SIG-M5 (cell line): ENCODE results near the gene POLR1A.

ENCODE experiments used
- DNase-seq: peaks from one replicate; lab custom pipeline; 2025; lab: John Stamatoyannopoulos, UW

POLR1A gene

DNA sequence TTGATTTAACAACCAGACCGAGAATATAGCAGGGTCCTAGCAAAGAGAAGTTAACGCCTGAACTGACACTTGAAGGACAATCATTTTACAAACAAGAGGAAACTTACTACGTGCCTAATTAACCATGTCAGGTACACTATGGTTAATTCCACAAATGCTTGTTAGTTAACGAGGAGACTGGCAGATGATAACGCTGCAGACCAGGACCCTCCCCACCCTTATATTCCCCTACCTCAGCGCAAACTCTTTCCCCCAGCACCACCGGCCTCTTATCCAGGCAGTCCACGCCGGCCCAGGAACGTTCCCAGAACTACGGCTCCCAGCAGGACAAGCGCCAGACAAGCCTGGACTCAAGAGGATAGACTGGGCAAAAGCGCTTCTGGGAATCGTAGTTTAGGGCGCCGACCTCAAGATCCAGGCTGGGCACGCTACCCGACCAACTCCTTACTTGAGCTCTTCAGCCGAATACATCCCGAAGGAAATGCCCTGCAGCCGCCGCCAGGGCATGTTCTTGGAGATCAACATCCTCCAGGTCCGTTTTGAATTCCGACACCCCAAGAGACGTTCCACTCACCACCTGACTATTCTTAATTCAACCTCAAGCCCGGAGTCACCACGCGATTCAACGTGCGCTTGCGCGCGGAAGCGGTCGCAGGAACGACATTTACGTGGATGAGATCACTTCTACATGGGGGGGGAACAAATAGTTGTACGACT lies at the start of gene POLR1A:
Gene POLR1A, minus strand, starts transcription at position 635 of the 717 bp plus-strand sequence. Its CDS starts 110 bp downstream, at position 525.
- DNase-seq: peak; percentile 85

- no peak for DNase-seq
Observed at GRCh38 chr2:86150502-86150901, 44.8 kb upstream of the POLR1A start.

DNA sequence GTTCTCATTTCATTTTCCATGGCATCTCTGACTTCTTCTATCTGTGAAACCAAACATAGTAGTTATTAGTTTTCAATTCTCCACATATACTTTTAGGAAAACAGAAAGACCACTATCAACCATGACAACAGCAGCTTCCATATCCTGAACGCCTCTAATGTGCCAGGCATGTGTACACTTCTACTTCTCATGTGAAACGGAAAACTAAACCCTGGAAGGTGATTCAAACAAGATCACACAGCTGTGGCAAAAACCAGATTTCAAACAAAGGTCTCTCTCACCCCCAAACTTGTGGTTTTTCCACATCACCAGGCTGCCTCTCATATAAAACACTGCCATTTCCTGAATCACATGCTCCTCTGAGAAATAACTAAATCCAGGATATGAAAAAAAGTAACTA lies 42.1 kb upstream of the POLR1A start:
- no peak for DNase-seq

DNA sequence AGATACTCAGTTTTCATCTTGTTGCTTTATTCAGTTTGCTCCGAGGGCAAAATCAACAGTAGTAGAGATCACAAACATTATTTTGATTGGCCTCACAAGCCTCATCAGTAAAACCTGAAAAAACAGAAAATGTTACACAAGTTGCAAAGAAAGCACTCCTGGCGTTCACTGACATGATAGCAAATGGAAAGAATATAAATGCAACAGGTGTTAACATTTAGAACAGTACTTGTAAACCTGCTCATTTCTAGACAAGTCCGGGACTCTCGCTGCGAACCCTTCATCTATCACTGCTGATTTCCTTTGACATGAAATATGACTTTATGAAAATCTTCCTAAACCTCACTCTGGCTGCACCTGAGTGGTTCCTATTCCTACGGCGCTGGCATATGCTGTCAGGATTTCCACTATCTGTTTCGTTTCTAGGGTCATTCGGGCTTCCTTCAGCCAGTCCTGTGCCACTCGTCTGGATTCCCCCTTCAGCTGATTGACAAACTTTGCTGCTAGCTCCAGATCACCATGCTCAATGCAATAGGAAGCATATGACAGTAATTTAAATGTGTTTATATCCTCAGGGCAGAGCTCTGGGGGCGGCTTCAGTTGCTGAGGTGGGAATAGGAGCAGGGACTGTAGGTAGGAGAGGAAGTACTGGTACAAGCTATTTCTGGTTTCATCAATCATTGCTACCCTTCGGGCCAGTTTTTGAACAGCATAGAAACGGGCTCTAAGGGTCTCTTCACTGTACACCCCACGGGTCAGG lies 38.4 kb upstream of the POLR1A start:
- DNase-seq: no peak

DNA sequence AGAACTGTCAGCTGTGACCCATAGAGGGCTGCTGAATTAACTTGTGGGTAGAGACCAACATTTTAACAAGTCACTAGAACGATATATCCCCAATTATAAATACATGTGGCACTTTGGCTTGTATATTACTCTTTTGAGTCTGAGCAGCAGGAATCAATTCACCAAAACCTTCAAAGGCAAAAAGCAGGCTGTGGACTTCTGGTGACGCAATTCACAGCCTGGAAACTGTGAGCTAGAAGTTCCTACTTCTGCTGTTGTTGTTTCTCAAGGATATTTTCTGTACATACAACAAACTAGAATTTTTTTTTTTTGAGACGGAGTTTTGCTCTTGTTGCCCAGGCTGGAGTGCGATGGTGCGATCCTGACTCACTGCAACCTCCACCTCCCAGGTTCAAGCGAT lies 37.6 kb upstream of the POLR1A start:
- no peak for DNase-seq

DNA sequence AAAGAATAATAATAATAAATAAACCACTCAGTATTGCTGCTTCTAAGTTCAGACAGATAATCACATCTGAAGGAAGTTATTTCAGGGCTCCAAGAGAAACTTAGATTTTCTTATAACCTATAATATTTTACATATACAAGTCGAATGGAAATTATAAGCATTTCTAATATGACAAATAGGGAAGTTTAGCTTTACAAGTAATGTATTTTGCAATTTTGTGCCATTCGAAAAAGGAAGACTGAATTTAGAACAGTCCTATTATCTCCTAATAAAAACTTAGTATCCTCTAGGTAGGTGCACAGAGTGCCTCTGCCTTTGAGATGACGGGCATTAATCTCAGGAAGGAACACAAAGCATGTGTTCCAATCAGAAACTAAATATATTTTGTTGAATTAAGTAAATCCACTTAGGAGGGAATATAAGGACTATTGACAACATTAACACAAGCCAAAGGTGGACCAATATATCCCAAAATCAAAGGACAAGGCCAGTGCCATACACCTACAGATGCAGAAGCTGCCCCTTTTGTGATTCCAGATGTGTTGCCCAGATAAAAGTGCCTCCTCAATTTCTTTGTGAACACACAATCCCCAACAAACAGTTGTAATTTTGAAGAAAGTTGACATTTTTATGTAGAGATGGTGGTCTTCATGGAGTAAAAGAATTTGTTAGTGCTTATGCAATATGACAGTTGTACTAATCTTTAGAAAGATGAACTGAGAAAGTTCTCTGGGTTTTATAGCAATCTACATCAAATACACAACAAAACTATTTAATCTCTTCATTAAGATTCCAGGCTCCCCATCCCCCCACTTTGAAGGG lies 37.0 kb upstream of the POLR1A start:
- no peak for DNase-seq

DNA sequence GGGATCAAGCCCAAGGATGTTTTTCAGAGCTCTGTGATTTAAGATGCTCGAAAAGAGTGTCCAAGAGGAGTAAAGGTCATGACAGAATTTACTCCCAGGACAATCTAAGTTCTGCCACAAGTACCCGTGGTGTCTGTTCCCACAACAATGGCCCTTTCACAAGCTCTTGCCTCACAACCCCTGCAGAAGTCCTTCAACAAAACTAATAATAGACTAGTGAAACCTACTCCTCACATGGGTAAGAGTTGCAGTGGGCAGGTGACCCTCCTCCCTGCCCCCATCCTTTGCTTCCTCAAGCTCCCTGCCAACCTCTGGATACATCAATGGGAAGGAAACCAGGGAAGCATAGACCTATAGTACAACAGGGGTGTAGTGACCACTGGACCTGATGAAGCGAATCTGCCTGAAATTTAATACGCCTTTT lies 35.3 kb upstream of the POLR1A start:
- DNase-seq: no peak

DNA sequence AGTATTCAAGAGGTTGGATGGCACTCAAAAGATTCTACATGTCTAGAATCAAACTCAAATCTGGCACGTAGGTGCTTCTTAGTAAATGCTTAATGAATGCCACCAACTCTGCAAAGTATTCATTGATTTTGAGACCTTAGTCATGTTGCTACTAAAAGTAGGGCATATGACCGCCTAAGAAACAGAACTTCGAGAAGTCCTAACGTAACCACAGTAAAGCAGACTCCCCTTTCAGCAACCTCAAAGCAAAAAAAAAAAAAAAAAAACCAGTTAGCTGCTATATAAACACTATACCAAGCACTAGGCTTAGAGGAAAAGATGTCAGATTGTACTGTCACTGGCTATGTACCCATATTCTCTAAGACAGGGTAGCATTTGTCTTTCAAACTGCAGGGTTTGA lies 34.3 kb upstream of the POLR1A start:
- no peak for DNase-seq

GRCh38 chr2:86138736-86139625 lies 33.3 kb upstream of the POLR1A start:
- DNase-seq: no peak

GRCh38 chr2:86136141-86136540 lies 30.5 kb upstream of the POLR1A start:
- DNase-seq: no peak

GRCh38 chr2:86135653-86136052 lies 30.0 kb upstream of the POLR1A start:
- no peak for DNase-seq

- no peak for DNase-seq
Observed at GRCh38 chr2:86134709-86135108, 29.0 kb upstream of the POLR1A start.

DNA sequence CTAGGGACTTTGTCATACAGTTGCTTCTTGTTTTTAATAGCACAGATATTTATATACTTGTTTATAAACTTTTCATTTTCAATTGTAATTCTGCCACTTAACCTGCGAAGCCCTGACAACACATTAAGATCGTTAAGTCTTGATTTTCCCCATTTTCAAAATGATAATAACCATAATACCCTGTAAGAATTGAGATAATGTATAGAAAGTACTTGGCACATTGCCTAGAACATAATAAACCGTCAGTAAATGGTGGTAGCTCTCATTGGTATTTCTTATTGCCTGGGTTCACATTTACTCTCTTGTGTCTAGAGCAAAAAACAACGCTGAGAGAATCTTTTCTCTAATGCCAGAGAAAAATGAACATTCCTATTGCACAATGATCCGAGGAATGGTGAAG lies 19.0 kb upstream of the POLR1A start:
- no peak for DNase-seq

GRCh38 chr2:86123328-86123925 lies 17.7 kb upstream of the POLR1A start:
- DNase-seq: no peak

GRCh38 chr2:86118130-86118529 lies 12.4 kb upstream of the POLR1A start:
- DNase-seq: no peak

- no peak for DNase-seq
Observed at GRCh38 chr2:86107031-86107430, 1.3 kb upstream of the POLR1A start.

DNA sequence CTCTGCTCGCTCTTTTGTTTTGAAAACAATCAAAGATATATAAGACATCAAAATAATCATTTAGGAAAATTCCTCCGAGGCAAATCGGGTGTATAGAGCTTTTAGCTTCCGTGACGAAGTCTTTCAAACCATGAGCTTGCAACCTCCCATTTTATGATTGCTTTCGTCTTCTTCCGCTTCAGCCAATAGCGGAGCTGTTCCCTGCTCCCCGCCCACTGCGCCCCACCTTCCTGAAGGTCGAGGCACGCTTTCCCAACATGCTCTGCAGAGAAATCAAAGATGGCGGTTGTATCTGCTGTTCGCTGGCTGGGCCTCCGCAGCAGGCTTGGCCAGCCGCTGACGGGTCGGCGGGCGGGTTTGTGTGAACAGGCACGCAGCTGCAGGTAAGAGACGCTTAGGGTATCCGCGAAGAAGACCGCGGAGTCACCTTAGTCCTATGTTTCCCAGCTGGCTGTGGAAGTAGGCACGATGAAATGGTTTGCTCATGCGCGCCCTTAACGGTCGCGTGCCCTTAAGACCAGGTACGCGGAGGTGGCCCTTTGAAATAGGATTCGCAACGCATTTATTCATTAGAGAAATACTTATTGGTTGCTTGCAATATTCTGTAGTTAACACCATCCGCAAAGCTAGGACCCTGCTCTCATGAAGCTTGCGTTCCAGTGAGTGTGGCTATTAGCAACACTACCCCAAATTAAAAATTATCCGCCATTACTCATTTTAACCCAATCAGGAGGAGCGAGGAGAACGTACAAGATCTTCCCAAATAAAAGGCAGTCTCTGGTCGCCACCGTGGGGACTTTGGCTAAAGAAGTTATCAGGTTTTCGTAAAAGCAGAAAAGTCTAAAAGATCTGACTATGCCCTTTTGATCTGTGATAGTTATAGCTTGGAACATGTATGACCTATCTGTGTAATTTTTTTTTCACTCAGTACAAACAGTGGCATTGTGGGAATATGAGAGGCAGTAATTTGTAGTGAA lies 571 bp upstream of the POLR1A start, which contains the start of gene PTCD3:
Gene PTCD3, plus strand, starts transcription at position 267 of the 977 bp plus-strand sequence. Its CDS starts 13 bp downstream, at position 280.
- DNase-seq: peak; percentile 93

GRCh38 chr2:86102157-86102556 lies 3.5 kb downstream of the POLR1A start:
- no peak for DNase-seq

DNA sequence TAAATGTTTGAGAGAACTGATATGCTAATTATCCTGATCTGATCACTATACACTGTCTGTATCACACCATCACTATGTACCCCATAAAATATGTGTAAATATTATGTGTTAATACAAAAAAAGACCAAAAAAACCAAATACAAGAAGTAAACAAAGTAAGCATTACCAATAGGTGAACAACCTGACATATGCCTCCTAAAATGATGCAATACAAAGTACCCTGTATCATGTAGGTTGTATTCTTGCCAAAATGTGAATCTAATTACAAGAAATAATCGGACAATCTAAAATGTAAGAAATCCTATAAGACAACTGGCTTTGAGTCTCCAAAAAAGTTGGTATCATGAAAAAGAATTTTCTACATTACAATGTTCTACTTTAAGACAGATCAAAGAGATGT lies 7.8 kb downstream of the POLR1A start:
- no peak for DNase-seq
